Measurements from ENCODE around the gene PTTG1IP. TPM values are rescaled to one million over a fixed set of nuclear protein-coding genes. Genes with fewer than 3 reads are reported as not detected.

The PTTG1IP gene
- total and polyA plus RNA-seq, 2 of the 13 experiments (the other 11 are each of a cell fraction or from before 2014, with no cell fraction given): 161 to 700 TPM

- TF ChIP-seq CCDC6 (CRISPR knock-in tag; IDR thresholded peaks at IDR 0.05) (peak; percentile 63; the same call in 1 of the 2 replicates), SALL2 (CRISPR knock-in tag; IDR thresholded peaks at IDR 0.05) (peak; percentile 29; the same call in 1 of the 2 replicates), RFX1 (IDR thresholded peaks at IDR 0.05) (no peak), ZNF746 (CRISPR knock-in tag; IDR thresholded peaks at IDR 0.05) (no peak), GLMP (CRISPR knock-in tag; IDR thresholded peaks at IDR 0.05; ENCODE audit: borderline replicate concordance) (no peak), MYNN (CRISPR knock-in tag; IDR thresholded peaks at IDR 0.05; ENCODE audit: low read depth) (no peak), ZNF407 (CRISPR knock-in tag; IDR thresholded peaks at IDR 0.05; ENCODE audit: not compliant biosample characterization) (no peak)
- TF ChIP-seq, protein P1, sequence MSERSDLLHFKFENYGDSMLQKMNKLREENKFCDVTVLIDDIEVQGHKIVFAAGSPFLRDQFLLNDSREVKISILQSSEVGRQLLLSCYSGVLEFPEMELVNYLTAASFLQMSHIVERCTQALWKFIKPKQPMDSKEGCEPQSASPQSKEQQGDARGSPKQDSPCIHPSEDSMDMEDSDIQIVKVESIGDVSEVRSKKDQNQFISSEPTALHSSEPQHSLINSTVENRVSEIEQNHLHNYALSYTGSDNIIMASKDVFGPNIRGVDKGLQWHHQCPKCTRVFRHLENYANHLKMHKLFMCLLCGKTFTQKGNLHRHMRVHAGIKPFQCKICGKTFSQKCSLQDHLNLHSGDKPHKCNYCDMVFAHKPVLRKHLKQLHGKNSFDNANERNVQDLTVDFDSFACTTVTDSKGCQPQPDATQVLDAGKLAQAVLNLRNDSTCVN (CRISPR knock-in tag; IDR thresholded peaks at IDR 0.05; ENCODE audit: borderline replicate concordance): no peak
- TF ChIP-seq, protein P2, sequence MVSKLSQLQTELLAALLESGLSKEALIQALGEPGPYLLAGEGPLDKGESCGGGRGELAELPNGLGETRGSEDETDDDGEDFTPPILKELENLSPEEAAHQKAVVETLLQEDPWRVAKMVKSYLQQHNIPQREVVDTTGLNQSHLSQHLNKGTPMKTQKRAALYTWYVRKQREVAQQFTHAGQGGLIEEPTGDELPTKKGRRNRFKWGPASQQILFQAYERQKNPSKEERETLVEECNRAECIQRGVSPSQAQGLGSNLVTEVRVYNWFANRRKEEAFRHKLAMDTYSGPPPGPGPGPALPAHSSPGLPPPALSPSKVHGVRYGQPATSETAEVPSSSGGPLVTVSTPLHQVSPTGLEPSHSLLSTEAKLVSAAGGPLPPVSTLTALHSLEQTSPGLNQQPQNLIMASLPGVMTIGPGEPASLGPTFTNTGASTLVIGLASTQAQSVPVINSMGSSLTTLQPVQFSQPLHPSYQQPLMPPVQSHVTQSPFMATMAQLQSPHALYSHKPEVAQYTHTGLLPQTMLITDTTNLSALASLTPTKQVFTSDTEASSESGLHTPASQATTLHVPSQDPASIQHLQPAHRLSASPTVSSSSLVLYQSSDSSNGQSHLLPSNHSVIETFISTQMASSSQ (IDR thresholded peaks at IDR 0.05; ENCODE audit: low read depth): no peak
- TF ChIP-seq, protein P2 (CRISPR knock-in tag; IDR thresholded peaks at IDR 0.05; ENCODE audit: borderline replicate concordance): no peak; the same call in 1 of the 2 replicates
Observed at GRCh38 chr21:44873356-44874239, at the start of gene PTTG1IP (continued).

Measured in HepG2 (cell line).